ENCODE results near the gene TRIP11.

DNA sequence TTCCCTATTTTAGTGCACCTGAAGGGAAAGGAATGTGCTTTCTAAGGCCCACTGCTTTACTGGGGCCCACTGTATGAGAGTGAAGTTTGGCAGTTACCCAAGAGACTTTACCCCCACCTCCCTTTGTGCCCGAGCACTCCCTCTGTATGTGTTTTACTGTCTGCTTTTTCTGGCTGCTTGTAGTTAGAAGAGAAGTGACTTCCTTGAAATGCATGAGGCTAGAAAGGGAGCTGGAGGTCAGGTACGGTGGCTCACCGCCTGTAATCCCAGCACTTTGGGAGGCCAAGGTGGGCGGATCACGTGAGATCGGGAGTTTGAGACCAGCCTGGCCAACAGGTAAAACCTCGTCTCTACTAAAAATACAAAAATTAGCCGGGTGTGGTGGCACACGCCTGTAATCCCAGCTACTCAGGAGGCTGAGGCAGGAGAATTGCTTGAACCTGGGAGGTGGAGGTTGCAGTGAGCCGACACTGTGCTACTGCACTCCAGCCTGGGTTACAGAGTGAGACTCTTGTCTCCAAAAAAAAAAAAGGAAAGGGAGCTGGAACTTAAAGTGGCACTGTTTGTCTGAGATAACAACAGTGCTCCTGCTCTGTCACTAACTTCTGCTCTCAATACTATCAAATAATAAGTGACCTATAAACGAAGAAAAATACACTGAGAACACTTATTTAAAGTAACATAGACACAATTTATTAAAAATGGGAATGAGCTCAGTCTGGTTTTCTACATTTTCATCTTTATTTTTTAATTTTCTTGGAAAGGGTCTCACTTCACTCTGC lies 5.8 kb downstream of the TRIP11 start:
- TF ChIP-seq EZH2 (IDR thresholded peaks at IDR 0.05; ENCODE audit: insufficient read depth, poor library complexity, severe bottlenecking), result no peak
- TF ChIP-seq EZH2phosphoT487 (IDR thresholded peaks at IDR 0.05; ENCODE audit: insufficient read depth, low read depth), result no peak

Data from GM23248 (cell line).